Panc1 (cell line): ENCODE measurements around the gene ADAM10. TPM values are rescaled to one million over a fixed set of nuclear protein-coding genes. Genes with fewer than 3 reads are reported as not detected.

ENCODE experiments used
- ATAC-seq: fragments of 200-7000 bp; cut with Tn5 transposase; 2 replicates; pipeline ENCODE4 v1.9.1; 2020; ENCODE audit warnings: mild to moderate bottlenecking, moderate library complexity
- BruUV-seq: library from RNA; stranded (reverse); fragments of 400-500 nt; replicated peaks from 2 replicates; lab custom pipeline; 2021; lab: Mats Ljungman, UMichigan
- CTCF ChIA-PET: fragments of 300-600 bp; sonication (Branson Sonifier 250); formaldehyde crosslinking; loops from one replicate; lab custom pipeline; 2022; ENCODE audit warnings: antibody characterized with exemption; lab: Charles Lee
- POLR2A ChIA-PET: fragments of 300-600 bp; sonication (Branson Sonifier 250); formaldehyde crosslinking; loops from one replicate; lab custom pipeline; 2022; ENCODE audit warnings: antibody characterized with exemption; lab: Charles Lee
- DNase-seq: peaks from one replicate; pipeline ENCODE4 v3.0.0-alpha.2; 2010; ENCODE audit warnings: low read depth, low spot score
- H3K27ac ChIP-seq: 2 replicates; pipeline ENCODE4 v1.5.1; 2011; ENCODE audit warnings: mild to moderate bottlenecking, low read length, inconsistent platforms
- H3K27me3 ChIP-seq: fragments of 200-500 bp; sonication (Bioruptor generic); 2 replicates; pipeline ENCODE4 v1.6.0; 2014; ENCODE audit warnings: low read length, inconsistent platforms; ENCODE audit not compliant: control insufficient read depth, insufficient read depth
- H3K36me3 ChIP-seq: fragments of 200-500 bp; sonication (Bioruptor generic); 2 replicates; pipeline ENCODE4 v1.5.1; 2014; ENCODE audit warnings: inconsistent platforms, mild to moderate bottlenecking, low read length, moderate library complexity; ENCODE audit not compliant: control insufficient read depth, insufficient read depth
- H3K4me1 ChIP-seq: 2 replicates; pipeline ENCODE4 v1.5.1; 2011; ENCODE audit warnings: inconsistent platforms, mild to moderate bottlenecking, low read length, moderate library complexity; ENCODE audit not compliant: control insufficient read depth, insufficient read depth
- H3K4me3 ChIP-seq, 2 experiments: 2 replicates each; pipeline ENCODE4 v1.5.1; 2011 to 2012; ENCODE audit warnings: low read depth in 2 of 2, low read length in 2 of 2, mild to moderate bottlenecking in 2 of 2, inconsistent platforms in 1 of 2, moderate library complexity in 1 of 2
- H3K9me3 ChIP-seq: fragments of 200-500 bp; sonication (Bioruptor generic); 2 replicates; pipeline ENCODE4 v1.5.1; 2014; ENCODE audit warnings: low read depth, mild to moderate bottlenecking, inconsistent platforms, low read length, moderate library complexity; ENCODE audit not compliant: control insufficient read depth, insufficient read depth
- CTCF ChIP-seq: fragments of 450-650 bp; IDR thresholded peaks from 2 replicates; pipeline ENCODE4 v1.5.1; 2017; ENCODE audit warnings: mild to moderate bottlenecking
- POLR2AphosphoS5 ChIP-seq: IDR thresholded peaks from 2 replicates; pipeline ENCODE4 v1.6.1; 2012; ENCODE audit warnings: mild to moderate bottlenecking, low read depth, low read length, moderate library complexity
- REST ChIP-seq, 2 experiments: IDR thresholded peaks; 2 replicates each; pipeline ENCODE4 v1.6.1; 2011 to 2012; ENCODE audit warnings: low read depth in 2 of 2, control low read depth in 1 of 2, low read length in 1 of 2, mild to moderate bottlenecking in 1 of 2, moderate library complexity in 1 of 2; ENCODE audit not compliant: insufficient read depth in 1 of 2
- SIN3A ChIP-seq: IDR thresholded peaks from 2 replicates; pipeline ENCODE4 v1.6.1; 2012; ENCODE audit warnings: low read depth, mild to moderate bottlenecking, low read length, moderate library complexity, borderline replicate concordance; ENCODE audit not compliant: insufficient read depth
- TCF7L2 ChIP-seq: IDR thresholded peaks from 2 replicates; pipeline ENCODE4 v1.6.1; 2011; ENCODE audit warnings: mild to moderate bottlenecking, low read depth, low read length, inconsistent platforms
- in situ Hi-C: cut with HindIII; loops from 2 replicates; pipeline ENCODE4 v1.10.0; 2016; ENCODE audit warnings: low sequenced_read_pairs, low pct_unique_long_range_greater_than_20kb
- intact Hi-C: fragments of 100-400 bp; cut with micrococcal nuclease; formaldehyde crosslinking; loops from one replicate; pipeline ENCODE4 v1.10.0; 2022; ENCODE audit not compliant: unreplicated experiment
- total RNA-seq: library from RNA; stranded (reverse); gene quantifications from one replicate; pipeline ENCODE4 v1.2.1, GENCODE V29; 2021; ENCODE audit not compliant: unreplicated experiment

Gene ADAM10
- total RNA-seq, 1 experiment from 2014 or later, result 176 TPM

- no peaks in the 10 kb centered on the region for H3K4me1 ChIP-seq
- ATAC-seq (no peak), DNase-seq (no peak)
- intact Hi-C loops (no loop called here), in situ Hi-C loops (no loop called here)
- TF ChIP-seq SIN3A (no peak), CTCF (no peak)
- H3K36me3 ChIP-seq, result no peaks in the 10 kb centered on the region
- H3K27me3 ChIP-seq, result no peaks in the 10 kb centered on the region; the same call in 1 of the 2 replicates
- CTCF ChIA-PET, result no interaction called here
- H3K4me3 ChIP-seq, result no peak overlapping the region
- no TSS peak for BruUV-seq
- POLR2A ChIA-PET, result no interaction called here
- H3K27ac ChIP-seq, result no peak overlapping the region
- H3K9me3 ChIP-seq, result no peaks in the 10 kb centered on the region
Measured at GRCh38 chr15:58566029-58566428, 183.5 kb downstream of the ADAM10 start.

GRCh38 chr15:58565619-58566018 is 183.9 kb downstream of the ADAM10 start:
- Histone ChIP-seq H3K4me3 (no peak overlapping the region), H3K36me3 (no peaks in the 10 kb centered on the region), H3K9me3 (no peaks in the 10 kb centered on the region), H3K27me3 (no peaks in the 10 kb centered on the region; the same call in 1 of the 2 replicates), H3K27ac (no peak overlapping the region), H3K4me1 (no peaks in the 10 kb centered on the region)
- in situ Hi-C loops (no loop called here), intact Hi-C loops (no loop called here)
- no peak for ATAC-seq
- no TSS peak for BruUV-seq
- no peak for DNase-seq
- no peak for TF ChIP-seq CTCF
- no peak for TF ChIP-seq REST (IDR thresholded peaks at IDR 0.05; ENCODE audit: insufficient read depth in 1 of 2, low read depth in 2 of 2, low read length in 1 of 2)
- TF ChIP-seq TCF7L2, result no peak
- TF ChIP-seq POLR2AphosphoS5, result no peak
- TF ChIP-seq SIN3A, result no peak
- ChIA-PET CTCF (no interaction called here), POLR2A (no interaction called here)
